H1 (cell line): Measurements from ENCODE around the gene PROK1. TPM values are rescaled to one million over a fixed set of nuclear protein-coding genes. Genes with fewer than 3 reads are reported as not detected.

Source experiments
- CTCF ChIA-PET: fragments of 300-600 bp; sonication (Branson Sonifier 250); formaldehyde crosslinking; loops from one replicate; lab custom pipeline; 2021; ENCODE audit not compliant: partially characterized antibody; lab: Charles Lee
- POLR2A ChIA-PET: fragments of 300-600 bp; sonication (Branson Sonifier 250); formaldehyde crosslinking; loops from one replicate; lab custom pipeline; 2021; ENCODE audit warnings: inconsistent platforms; ENCODE audit not compliant: partially characterized antibody; lab: Charles Lee
- DNase-seq, 2 experiments: peaks; one replicate each; pipeline versions ENCODE4 v3.0.0 to v3.0.0-alpha.2; 2010 to 2022; ENCODE audit warnings: low spot score in 2 of 2, low read depth in 1 of 2, mixed read lengths in 1 of 2
- FAIRE-seq: peaks from 2 replicates; lab custom pipeline; 2011; peaks lifted over from hg19 to GRCh38; lab: Jason Lieb, UNC
- H2AFZ ChIP-seq: 2 replicates; pipeline ENCODE4 v1.8.1; 2012; ENCODE audit warnings: low read length, inconsistent platforms
- H2AK5ac ChIP-seq: 2 replicates; pipeline ENCODE4 v1.6.1; 2013; ENCODE audit warnings: low read depth, low read length
- H2BK120ac ChIP-seq: replicated peaks from 2 replicates; pipeline ENCODE3; 2013; ENCODE audit warnings: low read depth, low read length, inconsistent platforms
- H2BK12ac ChIP-seq: 2 replicates; pipeline ENCODE4 v1.6.1; 2013; ENCODE audit warnings: low read depth, low read length
- H2BK15ac ChIP-seq: 2 replicates; pipeline ENCODE4 v1.6.1; 2013; ENCODE audit warnings: low read length
- H2BK20ac ChIP-seq: 2 replicates; pipeline ENCODE4 v1.6.1; 2013; ENCODE audit warnings: low read length
- H2BK5ac ChIP-seq: 2 replicates; pipeline ENCODE4 v1.6.1; 2013; ENCODE audit warnings: low read depth, low read length
- H3K14ac ChIP-seq: 2 replicates; pipeline ENCODE4 v1.6.1; 2013; ENCODE audit warnings: inconsistent platforms; ENCODE audit not compliant: insufficient read length
- H3K18ac ChIP-seq: 2 replicates; pipeline ENCODE4 v1.6.1; 2013; ENCODE audit warnings: low read length; ENCODE audit errors: extremely low read depth
- H3K23ac ChIP-seq: 2 replicates; pipeline ENCODE4 v1.6.1; 2013; ENCODE audit warnings: inconsistent platforms; ENCODE audit not compliant: insufficient read length
- H3K23me2 ChIP-seq: 2 replicates; pipeline ENCODE4 v1.6.1; 2013; ENCODE audit warnings: low read depth, low read length
- H3K27ac ChIP-seq: 2 replicates; pipeline ENCODE4 v1.6.1; 2011; ENCODE audit warnings: low read depth, low read length, inconsistent platforms
- H3K27me3 ChIP-seq, 4 experiments: replicated peaks in 1 of 4; 1 replicate in 1 of 4; 2 replicates in 3 of 4; pipeline versions ENCODE4 v1.6.1 to v1.8.1; 2011 to 2013; ENCODE audit warnings: low read length in 3 of 4, mild to moderate bottlenecking in 3 of 4, inconsistent platforms in 2 of 4, mixed read lengths in 2 of 4, moderate library complexity in 1 of 4; ENCODE audit not compliant: control insufficient read depth in 3 of 4, insufficient read depth in 3 of 4; ENCODE audit errors: extremely low read depth in 1 of 4
- H3K36me3 ChIP-seq, 4 experiments: 2 replicates each; pipeline versions ENCODE4 v1.6.1 to v1.8.1; 2011 to 2013; ENCODE audit warnings: mild to moderate bottlenecking in 4 of 4, low read length in 3 of 4, moderate library complexity in 2 of 4, control low read depth in 1 of 4, inconsistent platforms in 1 of 4; ENCODE audit not compliant: insufficient read depth in 4 of 4, control insufficient read depth in 2 of 4
- H3K4ac ChIP-seq: replicated peaks from 2 replicates; pipeline ENCODE3; 2013; ENCODE audit warnings: low read length, low read depth, mixed read lengths, inconsistent platforms; ENCODE audit not compliant: insufficient read length
- H3K4me1 ChIP-seq, 4 experiments: replicated peaks in 1 of 4; 1 replicate in 1 of 4; 2 replicates in 3 of 4; pipeline versions ENCODE4 v1.6.1 to v1.8.1; 2011 to 2013; ENCODE audit warnings: low read length in 3 of 4, inconsistent platforms in 2 of 4, mixed read lengths in 1 of 4; ENCODE audit not compliant: insufficient read depth in 4 of 4, control insufficient read depth in 3 of 4
- H3K4me2 ChIP-seq, 2 experiments: 2 replicates each; pipeline versions ENCODE4 v1.6.1 to v1.8.1; 2011 to 2013; ENCODE audit warnings: low read depth in 2 of 2, low read length in 2 of 2, control low read depth in 1 of 2, inconsistent platforms in 1 of 2, mild to moderate bottlenecking in 1 of 2; ENCODE audit not compliant: insufficient read depth in 1 of 2
- H3K4me3 ChIP-seq, 4 experiments: fragments of 200-600, 300-600 bp in 1 of 4; sonication (generic), shearing (Covaris generic), sonication (Bioruptor Twin) in 1 of 4; 2 replicates each; pipeline versions ENCODE4 v1.5.1 to v1.8.1; 2011 to 2016; ENCODE audit warnings: low read length in 4 of 4, low read depth in 3 of 4, control low read depth in 2 of 4, inconsistent platforms in 2 of 4, mild to moderate bottlenecking in 2 of 4, mixed read lengths in 1 of 4, moderate library complexity in 1 of 4; ENCODE audit not compliant: insufficient read depth in 2 of 4; ENCODE audit errors: extremely low read depth in 1 of 4
- H3K56ac ChIP-seq: replicated peaks from 2 replicates; pipeline ENCODE3; 2013; ENCODE audit warnings: low read depth, mild to moderate bottlenecking, mixed read lengths, low read length, inconsistent platforms; ENCODE audit not compliant: insufficient read length
- H3K79me1 ChIP-seq: 2 replicates; pipeline ENCODE4 v1.6.1; 2013; ENCODE audit warnings: low read depth, low read length, control low read depth
- H3K79me2 ChIP-seq, 2 experiments: 2 replicates each; pipeline versions ENCODE4 v1.6.1 to v1.8.1; 2012 to 2013; ENCODE audit warnings: low read length in 2 of 2, mild to moderate bottlenecking in 2 of 2, inconsistent platforms in 1 of 2; ENCODE audit not compliant: insufficient read depth in 2 of 2, control insufficient read depth in 1 of 2
- H3K9ac ChIP-seq, 4 experiments: replicated peaks in 1 of 4; 1 replicate in 1 of 4; 2 replicates in 3 of 4; pipeline versions ENCODE4 v1.6.1 to v1.8.1; 2011 to 2013; ENCODE audit warnings: low read depth in 3 of 4, low read length in 3 of 4, control low read depth in 2 of 4, mild to moderate bottlenecking in 2 of 4, moderate library complexity in 2 of 4, inconsistent platforms in 1 of 4; ENCODE audit errors: extremely low read depth in 1 of 4
- H3K9me3 ChIP-seq, 2 experiments: 2 replicates each; pipeline versions ENCODE4 v1.6.1 to v1.8.1; 2012 to 2013; ENCODE audit warnings: mild to moderate bottlenecking in 2 of 2, moderate library complexity in 2 of 2, control low read depth in 1 of 2, inconsistent platforms in 1 of 2, low read depth in 1 of 2, low read length in 1 of 2, mixed read lengths in 1 of 2; ENCODE audit not compliant: insufficient read depth in 2 of 2
- H4K20me1 ChIP-seq, 2 experiments: replicated peaks in 1 of 2; 2 replicates each; pipeline versions ENCODE3 to v1.8.1; 2011 to 2013; ENCODE audit warnings: inconsistent platforms in 2 of 2, low read length in 2 of 2, mild to moderate bottlenecking in 1 of 2; ENCODE audit not compliant: insufficient read depth in 2 of 2, control insufficient read depth in 1 of 2
- H4K5ac ChIP-seq: 2 replicates; pipeline ENCODE4 v1.6.1; 2013; ENCODE audit warnings: low read length, low read depth, mixed read lengths, inconsistent platforms; ENCODE audit not compliant: insufficient read length
- H4K8ac ChIP-seq: 2 replicates; pipeline ENCODE4 v1.8.0; 2013; ENCODE audit warnings: mild to moderate bottlenecking, moderate library complexity, low read length, inconsistent platforms; ENCODE audit not compliant: insufficient read depth; ENCODE audit errors: extremely low read depth
- H4K91ac ChIP-seq: replicated peaks from 2 replicates; pipeline ENCODE3; 2013; ENCODE audit warnings: low read length, mixed read lengths, inconsistent platforms; ENCODE audit not compliant: insufficient read length
- CHD1 ChIP-seq: IDR thresholded peaks from 2 replicates; pipeline ENCODE4 v1.6.1; 2012; ENCODE audit warnings: low read depth, low read length, improper control_type of control experiment
- E2F6 ChIP-seq: IDR thresholded peaks from 2 replicates; pipeline ENCODE4 v1.6.1; 2012; ENCODE audit warnings: inconsistent platforms
- HDAC2 ChIP-seq, 2 experiments: fragments of 300-600 bp in 1 of 2; sonication (generic) in 1 of 2; IDR thresholded peaks; 2 replicates each; pipeline ENCODE4 v1.6.1; 2011 to 2012; ENCODE audit warnings: low read depth in 2 of 2, low read length in 2 of 2, mild to moderate bottlenecking in 2 of 2, moderate library complexity in 2 of 2, borderline replicate concordance in 1 of 2, inconsistent platforms in 1 of 2
- JUND ChIP-seq: IDR thresholded peaks from 2 replicates; pipeline ENCODE4 v1.6.1; 2011; ENCODE audit warnings: mild to moderate bottlenecking, improper control_type of control experiment, low read length
- RFX5 ChIP-seq: IDR thresholded peaks from 2 replicates; pipeline ENCODE4 v1.6.1; 2011; ENCODE audit warnings: low read depth, low read length, improper control_type of control experiment, borderline replicate concordance
- SIX5 ChIP-seq: IDR thresholded peaks from 2 replicates; pipeline ENCODE4 v1.6.1; 2011; ENCODE audit warnings: mild to moderate bottlenecking, low read depth, low read length
- TAF7 ChIP-seq: optimal IDR thresholded peaks from 2 replicates; pipeline ENCODE3; 2011; ENCODE audit warnings: low read depth, mild to moderate bottlenecking, inconsistent platforms, low read length, moderate library complexity, borderline replicate concordance
- WGBS, 2 experiments: shearing (Covaris generic) in 1 of 2; methylation state at CpG; one replicate each; pipeline versions ENCODE4 v1.1.6 to v1.1.7; 2013 to 2015; ENCODE audit warnings: low lambda C conversion rate in 2 of 2, mixed read lengths in 2 of 2, inconsistent platforms in 1 of 2, low coverage in 1 of 2, missing lambda C conversion rate in 1 of 2; ENCODE audit not compliant: insufficient replicate concordance in 2 of 2, insufficient coverage in 1 of 2, insufficient read length in 1 of 2; ENCODE audit errors: extremely low coverage in 1 of 2, missing lambda C conversion rate in 1 of 2; 5-methylcytosine and 5-hydroxymethylcytosine counted together
- polyA plus RNA-seq, 7 experiments: library from polyadenylated mRNA; depleted of rRNA in 3 of 7; stranded (reverse) in 5 of 7; unstranded in 2 of 7; fragments of >200 nt in 5 of 7; fragments of 200-250 nt in 2 of 7; gene quantifications; 1 replicate in 5 of 7; 2 replicates in 1 of 7; 4 replicates in 1 of 7; pipeline versions ENCODE4 v1.2.1 to v1.2.3, GENCODE V29; 2011 to 2013; ENCODE audit warnings: missing spikeins in 2 of 7, mixed read lengths in 2 of 7
- total RNA-seq: library from RNA; stranded (reverse); fragmentation: NEBNext Ultra II Directional; extraction: Animal tissue kit (Norgen Biotek cat#: 25700); gene quantifications from 2 replicates; pipeline ENCODE4 v1.2.1, GENCODE V29; 2021

Gene PROK1
- total and polyA plus RNA-seq, 2 of the 8 experiments (the other 6 are each of a cell fraction or from before 2014, with no cell fraction given): 0.12 TPM; not detected in 1

- Histone ChIP-seq H3K79me1 (no peaks in the 10 kb centered on the region), H3K56ac (no peak overlapping the region), H3K27me3 (no peaks in the 10 kb centered on the region; a peak in 1 of 7 replicates), H3K36me3 (no peaks in the 10 kb centered on the region), H3K4me2 (no peak overlapping the region), H3K4ac (no peak overlapping the region), H2BK12ac (no peak overlapping the region), H3K27ac (no peak overlapping the region), H3K79me2 (no peaks in the 10 kb centered on the region), H2AFZ (no peak overlapping the region), H2BK5ac (no peak overlapping the region), H3K23me2 (no peaks in the 10 kb centered on the region), H4K91ac (no peak overlapping the region), H4K8ac (no peak overlapping the region), H4K20me1 (no peaks in the 10 kb centered on the region), H3K14ac (no peak overlapping the region)
- ChIA-PET POLR2A (interaction anchor here (1.2 to 2.2 kb wide), 2 partner anchors 10 to 11 kb away, joined by 3 to 7 read pairs; no protein-coding TSS in a partner anchor), CTCF (interaction anchor here (0.8 to 22.7 kb wide), 7 partner anchors 9 to 366 kb away, joined by 3 to 828 read pairs (median 5); partner anchors contain the start of gene PROK1)
- WGBS, 2 experiments: 91% methylated on average over 10 of the region's 10 CpGs; no CpG with 5 or more reads in 1 of the 2 experiments
- FAIRE-seq (no peak), DNase-seq (no peak)
- TF ChIP-seq E2F6 (no peak), CHD1 (no peak), RFX5 (no peak), JUND (no peak), SIX5 (no peak), TAF7 (no peak), HDAC2 (IDR thresholded peaks at IDR 0.05; ENCODE audit: borderline replicate concordance in 1 of 2, low read depth in 2 of 2, low read length in 2 of 2) (no peak)
- TF ChIP-seq, all 59 proteins: peak for 0
- Histone ChIP-seq H2BK20ac (no peak overlapping the region), H2BK15ac (no peak overlapping the region), H3K18ac (no peak overlapping the region), H3K4me1 (peaks cover 0 to 4% (median 0%) of the 10 kb centered on the region in 4 experiments; a peak in 2 of 7 replicates), H2AK5ac (no peak overlapping the region), H3K23ac (no peak overlapping the region), H3K9ac (no peak overlapping the region), H2BK120ac (no peak overlapping the region), H3K4me3 (no peak overlapping the region), H3K9me3 (peaks cover 0 to 3% of the 10 kb centered on the region in 2 experiments; a peak in 1 of 4 replicates), H4K5ac (no peak overlapping the region)
These were observed 30.8 kb upstream of the PROK1 start for GRCh38 chr1:110420023-110420662.
